ENCODE measurements around the gene DSCAML1.

DNA sequence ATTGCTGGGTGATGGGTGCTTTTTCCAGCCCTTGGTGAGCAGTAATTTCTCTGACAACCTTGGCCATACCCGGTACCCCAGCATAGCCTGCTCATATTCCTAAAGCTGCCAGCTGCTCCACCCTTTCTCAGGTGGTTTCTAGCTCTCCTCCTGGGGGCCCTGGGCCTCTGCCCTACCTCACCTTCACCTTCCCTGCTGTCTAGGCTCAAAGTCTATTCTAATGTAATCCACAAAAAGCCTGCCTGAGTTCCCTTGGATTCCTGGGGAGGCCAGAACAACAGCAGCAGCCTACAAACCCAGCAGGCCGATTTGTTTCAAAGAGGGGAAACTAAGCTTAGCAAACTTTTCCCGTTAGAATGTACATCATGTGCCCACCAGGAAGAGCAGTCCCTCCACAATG lies 117.6 kb downstream of the DSCAML1 start:
- TF ChIP-seq KHSRP (IDR thresholded peaks at IDR 0.05) = no peak
- TF ChIP-seq, protein P1, sequence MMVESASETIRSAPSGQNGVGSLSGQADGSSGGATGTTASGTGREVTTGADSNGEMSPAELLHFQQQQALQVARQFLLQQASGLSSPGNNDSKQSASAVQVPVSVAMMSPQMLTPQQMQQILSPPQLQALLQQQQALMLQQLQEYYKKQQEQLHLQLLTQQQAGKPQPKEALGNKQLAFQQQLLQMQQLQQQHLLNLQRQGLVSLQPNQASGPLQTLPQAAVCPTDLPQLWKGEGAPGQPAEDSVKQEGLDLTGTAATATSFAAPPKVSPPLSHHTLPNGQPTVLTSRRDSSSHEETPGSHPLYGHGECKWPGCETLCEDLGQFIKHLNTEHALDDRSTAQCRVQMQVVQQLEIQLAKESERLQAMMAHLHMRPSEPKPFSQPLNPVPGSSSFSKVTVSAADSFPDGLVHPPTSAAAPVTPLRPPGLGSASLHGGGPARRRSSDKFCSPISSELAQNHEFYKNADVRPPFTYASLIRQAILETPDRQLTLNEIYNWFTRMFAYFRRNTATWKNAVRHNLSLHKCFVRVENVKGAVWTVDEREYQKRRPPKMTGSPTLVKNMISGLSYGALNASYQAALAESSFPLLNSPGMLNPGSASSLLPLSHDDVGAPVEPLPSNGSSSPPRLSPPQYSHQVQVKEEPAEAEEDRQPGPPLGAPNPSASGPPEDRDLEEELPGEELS (CRISPR knock-in tag; IDR thresholded peaks at IDR 0.05; ENCODE audit: borderline replicate concordance) = no peak
- TF ChIP-seq POLR2AphosphoS5 (IDR thresholded peaks at IDR 0.05; ENCODE audit: control insufficient read depth, insufficient read depth, low read depth, low read length) = no peak
- TF ChIP-seq BRF1 (IDR thresholded peaks at IDR 0.05; ENCODE audit: borderline replicate concordance, extremely low read depth, insufficient read length) = no peak
- TF ChIP-seq ZBTB7A (IDR thresholded peaks at IDR 0.05; ENCODE audit: borderline replicate concordance, control insufficient read depth, low read depth, low read length) = no peak
- no peak for TF ChIP-seq ZFP36 (IDR thresholded peaks at IDR 0.05; ENCODE audit: low read depth, low read length, partially characterized antibody)
- no peak for TF ChIP-seq IRF2 (CRISPR knock-in tag; IDR thresholded peaks at IDR 0.05)
- TF ChIP-seq GABPB1 (CRISPR knock-in tag; IDR thresholded peaks at IDR 0.05) = no peak
- TF ChIP-seq POLR2A (conservative IDR thresholded peaks at IDR 0.05) = no peak
- TF ChIP-seq, protein P2, sequence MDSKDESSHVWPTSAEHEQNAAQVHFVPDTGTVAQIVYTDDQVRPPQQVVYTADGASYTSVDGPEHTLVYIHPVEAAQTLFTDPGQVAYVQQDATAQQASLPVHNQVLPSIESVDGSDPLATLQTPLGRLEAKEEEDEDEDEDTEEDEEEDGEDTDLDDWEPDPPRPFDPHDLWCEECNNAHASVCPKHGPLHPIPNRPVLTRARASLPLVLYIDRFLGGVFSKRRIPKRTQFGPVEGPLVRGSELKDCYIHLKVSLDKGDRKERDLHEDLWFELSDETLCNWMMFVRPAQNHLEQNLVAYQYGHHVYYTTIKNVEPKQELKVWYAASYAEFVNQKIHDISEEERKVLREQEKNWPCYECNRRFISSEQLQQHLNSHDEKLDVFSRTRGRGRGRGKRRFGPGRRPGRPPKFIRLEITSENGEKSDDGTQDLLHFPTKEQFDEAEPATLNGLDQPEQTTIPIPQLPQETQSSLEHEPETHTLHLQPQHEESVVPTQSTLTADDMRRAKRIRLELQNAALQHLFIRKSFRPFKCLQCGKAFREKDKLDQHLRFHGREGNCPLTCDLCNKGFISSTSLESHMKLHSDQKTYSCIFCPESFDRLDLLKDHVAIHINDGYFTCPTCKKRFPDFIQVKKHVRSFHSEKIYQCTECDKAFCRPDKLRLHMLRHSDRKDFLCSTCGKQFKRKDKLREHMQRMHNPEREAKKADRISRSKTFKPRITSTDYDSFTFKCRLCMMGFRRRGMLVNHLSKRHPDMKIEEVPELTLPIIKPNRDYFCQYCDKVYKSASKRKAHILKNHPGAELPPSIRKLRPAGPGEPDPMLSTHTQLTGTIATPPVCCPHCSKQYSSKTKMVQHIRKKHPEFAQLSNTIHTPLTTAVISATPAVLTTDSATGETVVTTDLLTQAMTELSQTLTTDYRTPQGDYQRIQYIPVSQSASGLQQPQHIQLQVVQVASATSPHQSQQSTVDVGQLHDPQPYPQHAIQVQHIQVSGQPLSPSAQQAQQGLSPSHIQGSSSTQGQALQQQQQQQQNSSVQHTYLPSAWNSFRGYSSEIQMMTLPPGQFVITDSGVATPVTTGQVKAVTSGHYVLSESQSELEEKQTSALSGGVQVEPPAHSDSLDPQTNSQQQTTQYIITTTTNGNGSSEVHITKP (IDR thresholded peaks at IDR 0.05; ENCODE audit: partially characterized antibody) = no peak
- no peak for TF ChIP-seq ZNF507 (tag; conservative IDR thresholded peaks at IDR 0.05)
- no peak for TF ChIP-seq MAX (CRISPR knock-in tag; IDR thresholded peaks at IDR 0.05)
- TF ChIP-seq FOXM1 (IDR thresholded peaks at IDR 0.05; ENCODE audit: low read depth) = no peak
- no peak for TF ChIP-seq FOXM1 (CRISPR knock-in tag; IDR thresholded peaks at IDR 0.05; ENCODE audit: low read depth)

Data from K562 (cell line).